ENCODE data around the gene KLK1.
"Not testable (repeated sequence)": the region's sequence is repeated elsewhere in the genome, so short reads cannot be mapped to it uniquely, and the experiment has no call there.

KLK1 gene

DNA sequence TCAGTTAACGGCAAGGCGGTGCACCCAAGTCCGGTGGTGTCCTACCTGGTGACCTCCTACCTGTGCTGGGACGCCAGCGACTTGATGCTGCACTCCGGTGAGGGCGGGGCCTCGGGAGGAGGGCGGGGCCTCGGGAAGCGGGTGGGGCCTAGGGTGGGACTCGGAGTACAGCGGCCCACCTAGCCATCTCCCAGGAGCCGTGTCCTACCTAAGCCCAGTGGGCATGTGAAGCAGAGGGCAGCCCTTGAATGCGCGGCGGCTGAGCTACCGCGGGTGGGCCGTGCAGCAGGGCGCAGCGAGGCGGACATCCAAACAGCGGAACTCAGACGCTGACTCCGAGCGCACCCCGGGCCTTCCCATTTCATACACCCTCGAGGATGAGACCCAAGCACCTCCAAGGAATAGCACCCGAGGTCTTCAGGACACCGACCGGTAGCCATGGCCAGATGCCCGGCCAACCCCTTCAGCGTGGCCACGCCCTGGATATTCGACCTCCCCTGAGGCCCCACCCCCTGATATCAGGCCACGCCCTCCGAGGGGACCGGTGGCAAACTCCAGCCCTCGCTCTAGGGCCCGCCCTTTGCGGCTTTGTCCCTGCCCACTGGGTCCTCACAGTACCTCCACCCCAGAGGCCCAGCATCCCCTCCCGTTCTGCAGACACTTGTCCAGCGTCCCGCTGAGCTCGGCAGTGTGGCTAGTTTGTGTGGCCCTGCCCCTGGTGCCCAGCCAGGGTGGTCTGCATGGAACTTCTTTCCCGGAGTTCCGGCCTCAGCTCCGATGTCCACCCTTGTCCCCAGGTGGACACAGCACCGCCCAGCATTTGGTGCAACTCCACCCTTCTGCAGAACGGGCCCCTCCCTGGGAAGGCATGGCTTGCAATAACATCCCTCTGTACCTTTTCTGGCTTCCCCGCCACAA, 5.4 kb downstream of the KLK1 start:
- DNase-seq (ENCODE audit: low spot score) (peak; percentile 87), FAIRE-seq (no peak)

DNA sequence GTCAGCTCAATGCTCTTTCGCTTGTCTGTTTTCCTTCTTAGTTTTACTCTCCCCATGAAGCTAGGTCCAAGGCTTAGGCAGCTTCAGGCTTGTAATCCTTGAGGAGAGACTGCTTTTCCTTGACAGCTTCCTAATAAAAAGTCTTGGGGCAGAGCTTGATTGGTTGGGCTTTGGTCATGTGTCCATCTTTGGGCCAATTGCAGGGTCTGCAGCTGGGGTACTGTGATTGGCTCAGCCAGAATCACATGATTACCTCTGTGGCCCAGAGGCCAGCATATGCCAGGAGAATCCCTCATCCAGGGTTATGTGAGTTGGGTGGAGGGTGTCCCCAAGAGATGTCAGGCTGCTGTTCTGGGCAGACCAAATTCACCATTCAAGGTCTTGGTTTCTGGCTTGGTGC, 8.1 kb downstream of the KLK1 start:
- DNase-seq (ENCODE audit: low spot score) (no peak), FAIRE-seq (no peak)

DNA sequence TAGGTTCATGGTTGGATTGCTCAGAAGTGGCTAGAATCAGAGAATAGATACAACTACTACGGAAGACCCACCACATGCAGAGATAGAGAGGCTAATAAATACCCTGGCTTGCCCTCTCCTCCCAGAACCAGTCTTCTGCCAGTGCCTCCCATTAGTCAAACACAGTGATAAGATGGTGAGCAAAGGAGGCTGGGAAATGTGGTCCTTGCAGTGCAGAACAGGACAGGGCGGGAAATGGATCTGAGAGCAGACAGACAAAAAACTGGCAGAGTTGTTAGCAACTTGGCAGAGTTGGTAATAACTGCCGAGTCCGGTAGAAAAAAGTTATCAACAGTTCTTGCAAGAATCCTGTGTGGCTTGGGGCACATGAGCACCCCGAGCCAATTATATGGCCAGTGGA, 8.7 kb downstream of the KLK1 start:
- FAIRE-seq (no peak), DNase-seq (ENCODE audit: low spot score) (no peak)

DNA sequence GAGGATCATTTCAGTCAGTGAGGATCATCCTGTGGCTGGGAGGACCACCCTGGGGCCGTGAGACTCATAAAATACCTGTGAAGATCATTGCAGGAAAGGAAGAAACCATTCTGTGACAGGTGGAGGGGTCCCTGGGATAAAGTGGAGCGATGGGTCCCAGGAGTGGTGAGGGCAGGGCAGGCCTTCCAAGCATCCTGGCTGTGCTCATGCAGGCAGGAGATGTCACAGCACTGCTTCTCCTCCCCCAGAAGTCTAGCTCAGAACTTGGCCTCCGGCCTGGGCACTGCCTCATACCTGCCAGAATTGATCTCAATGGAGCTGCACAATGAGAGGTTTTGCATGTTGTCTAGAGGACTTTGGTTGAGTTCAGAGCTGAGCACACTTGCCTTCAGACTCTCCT, 11.1 kb downstream of the KLK1 start:
- no peak for FAIRE-seq

DNA sequence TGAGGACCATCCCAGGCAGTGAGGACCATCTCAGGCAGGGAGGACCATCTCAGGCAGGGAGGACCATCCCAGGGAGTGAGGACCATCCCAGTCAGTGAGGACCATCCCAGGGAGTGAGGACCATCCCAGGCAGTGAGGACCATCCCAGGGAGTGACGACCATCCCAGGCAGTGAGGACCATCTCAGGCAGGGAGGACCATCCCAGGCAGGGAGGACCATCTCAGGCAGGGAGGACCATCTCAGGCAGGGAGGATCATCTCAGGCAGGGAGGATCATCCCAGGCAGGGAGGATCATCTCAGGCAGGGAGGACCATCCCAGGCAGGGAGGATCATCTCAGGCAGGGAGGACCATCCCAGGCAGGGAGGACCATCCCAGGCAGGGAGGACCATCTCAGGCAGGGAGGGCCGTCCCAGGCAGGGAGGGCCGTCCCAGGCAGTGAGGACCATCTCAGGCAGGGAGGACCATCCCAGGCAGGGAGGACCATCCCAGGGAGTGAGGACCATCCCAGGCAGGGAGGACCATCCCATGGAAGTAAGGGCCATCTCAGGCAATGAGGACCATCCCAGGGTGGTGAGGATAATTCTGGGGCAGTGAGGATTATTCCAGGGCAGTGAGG, 11.9 kb downstream of the KLK1 start:
- DNase-seq (ENCODE audit: low spot score), result not testable (repeated sequence)
- peak; percentile 69 for FAIRE-seq

More for the DNA sequence above, 11.1 kb downstream of the KLK1 start:
- DNase-seq (ENCODE audit: low spot score), result no peak

DNA sequence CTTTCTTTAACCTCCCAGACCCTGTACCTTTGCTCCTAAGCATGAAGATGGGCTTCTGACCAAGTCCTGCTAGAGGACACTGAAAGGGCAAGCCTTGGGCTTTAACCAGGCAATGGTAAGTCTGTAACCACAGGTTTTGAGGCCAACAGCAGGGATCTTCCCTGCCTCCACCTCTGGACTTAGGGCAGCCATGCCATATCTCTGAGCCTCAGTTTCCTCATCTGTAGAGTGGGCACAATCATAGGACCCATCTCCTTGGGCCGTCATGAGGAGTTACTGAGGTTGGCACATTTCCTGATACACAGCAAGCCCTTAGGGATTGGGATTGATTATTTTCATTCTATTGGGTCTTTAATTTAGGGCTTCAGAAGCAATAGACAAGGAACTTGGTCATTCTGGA, 14.7 kb downstream of the KLK1 start:
- no peak for DNase-seq (ENCODE audit: low spot score)
- no peak for FAIRE-seq

DNA sequence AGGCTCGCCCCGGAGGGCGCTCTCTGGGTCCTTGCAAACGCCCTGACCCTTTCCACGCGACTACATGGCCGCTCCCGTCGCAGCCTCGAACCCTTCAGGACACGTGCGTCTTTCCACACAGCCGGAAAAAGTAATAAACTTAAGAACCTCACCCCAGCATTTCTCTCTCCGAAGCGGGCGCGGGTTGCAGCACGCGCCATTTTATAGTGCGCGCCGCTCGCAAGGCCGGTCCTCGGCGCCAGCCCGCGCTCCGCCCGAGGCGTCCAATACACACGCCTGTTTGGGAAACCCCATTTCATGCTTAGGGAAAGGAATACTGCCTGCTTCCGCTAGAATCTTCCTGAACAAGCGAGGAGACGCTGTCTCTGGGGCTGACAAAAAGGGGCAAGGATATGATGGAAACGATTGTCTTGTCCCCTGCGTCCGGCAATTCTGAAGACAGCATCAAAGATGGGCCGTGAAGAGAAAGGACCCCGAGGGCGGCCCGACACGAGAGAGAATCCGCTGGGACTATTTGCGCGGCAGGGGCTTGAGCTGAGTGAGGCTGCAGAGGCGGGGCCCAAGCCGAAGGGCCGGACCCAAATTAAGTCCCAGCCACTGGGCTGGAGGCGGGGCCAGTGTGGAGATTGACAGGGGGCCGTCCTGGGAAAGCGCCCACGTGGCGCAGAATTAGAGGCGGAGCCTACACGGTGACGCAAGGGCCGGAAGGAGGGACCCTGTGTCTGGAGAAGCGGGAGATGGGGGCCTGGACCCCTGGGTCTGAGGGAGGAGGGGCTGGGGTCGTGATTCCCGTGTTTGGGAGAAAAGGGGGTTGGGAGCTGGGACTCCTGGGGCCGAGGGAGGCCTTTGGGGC, 18.9 kb downstream of the KLK1 start:
- DNase-seq (ENCODE audit: low spot score) (peak; percentile 98), FAIRE-seq (no peak)

DNA sequence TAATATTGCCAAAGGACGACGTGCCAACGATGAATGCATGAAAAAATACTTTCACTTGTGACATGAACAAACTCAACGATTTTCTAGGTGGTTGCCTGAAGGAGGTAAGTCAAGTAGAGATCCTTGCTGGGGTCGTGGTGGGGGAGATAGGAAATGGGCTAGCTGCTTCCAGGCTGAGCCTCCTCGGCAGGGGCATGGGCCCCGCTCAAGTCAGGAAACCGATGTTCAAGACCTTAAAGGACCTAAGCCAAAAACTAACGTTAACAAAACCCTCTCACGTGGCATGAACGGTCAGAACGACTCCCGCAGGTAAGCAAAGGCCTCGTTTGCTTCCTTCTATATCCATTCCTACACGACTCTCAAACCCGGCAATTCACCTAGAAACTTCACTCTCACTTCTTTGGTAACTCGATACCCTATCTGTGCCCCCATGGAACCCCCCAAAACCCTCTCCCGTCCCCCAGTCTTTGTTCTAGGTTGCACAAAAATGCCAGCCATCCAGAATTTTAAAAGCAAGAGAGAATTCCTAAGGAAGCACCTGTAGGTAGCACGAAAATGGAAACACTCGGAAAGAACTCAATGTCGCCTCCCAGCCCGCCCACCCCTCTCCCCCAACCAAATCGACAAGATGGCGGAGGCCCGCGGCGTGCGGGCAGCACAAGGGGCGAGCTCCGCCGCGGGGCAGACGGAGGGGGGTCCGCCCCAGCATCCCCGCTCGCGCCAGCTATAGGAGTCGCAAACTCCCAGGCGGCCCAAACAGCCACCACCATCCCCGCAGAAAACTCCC, 19.8 kb downstream of the KLK1 start:
- FAIRE-seq, result no peak
- DNase-seq (ENCODE audit: low spot score), result peak; percentile 49

DNA sequence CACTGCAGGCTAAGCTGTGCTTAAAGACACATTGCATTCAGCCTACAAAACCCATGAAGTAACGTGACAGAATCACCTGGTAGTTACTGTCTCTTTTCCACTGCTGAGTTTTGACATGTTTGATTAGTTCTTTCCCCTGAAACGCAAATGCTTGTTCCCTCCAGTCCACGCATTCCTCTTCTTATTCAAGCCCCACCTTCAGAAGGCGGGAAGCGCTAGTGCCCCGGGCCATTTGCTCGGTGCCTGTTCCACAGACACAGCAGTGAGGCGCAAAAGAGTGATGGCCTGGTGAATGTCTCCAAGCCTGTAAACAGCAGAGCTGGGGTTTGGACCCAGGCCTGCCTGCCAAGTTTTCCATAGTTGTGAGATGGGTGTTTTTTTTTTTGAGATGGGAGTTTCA, 22.5 kb downstream of the KLK1 start:
- no peak for DNase-seq (ENCODE audit: low spot score)
- no peak for FAIRE-seq

DNA sequence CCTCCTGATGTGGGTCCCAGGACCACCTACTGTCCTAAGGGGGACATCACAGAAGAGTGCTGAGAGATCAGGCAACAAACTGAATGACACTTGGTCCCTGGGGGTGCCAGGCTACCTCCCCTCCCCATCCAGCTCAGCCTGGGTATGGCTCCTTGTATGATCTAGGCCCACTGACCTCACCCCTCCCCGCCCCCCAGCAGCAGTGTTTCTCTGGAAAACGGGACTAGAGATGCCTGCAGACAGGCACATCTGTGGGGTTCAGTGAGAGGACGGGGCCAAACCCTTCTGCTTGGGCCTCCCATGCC, 24.1 kb downstream of the KLK1 start:
- DNase-seq (ENCODE audit: low spot score) (no peak), FAIRE-seq (no peak)

DNA sequence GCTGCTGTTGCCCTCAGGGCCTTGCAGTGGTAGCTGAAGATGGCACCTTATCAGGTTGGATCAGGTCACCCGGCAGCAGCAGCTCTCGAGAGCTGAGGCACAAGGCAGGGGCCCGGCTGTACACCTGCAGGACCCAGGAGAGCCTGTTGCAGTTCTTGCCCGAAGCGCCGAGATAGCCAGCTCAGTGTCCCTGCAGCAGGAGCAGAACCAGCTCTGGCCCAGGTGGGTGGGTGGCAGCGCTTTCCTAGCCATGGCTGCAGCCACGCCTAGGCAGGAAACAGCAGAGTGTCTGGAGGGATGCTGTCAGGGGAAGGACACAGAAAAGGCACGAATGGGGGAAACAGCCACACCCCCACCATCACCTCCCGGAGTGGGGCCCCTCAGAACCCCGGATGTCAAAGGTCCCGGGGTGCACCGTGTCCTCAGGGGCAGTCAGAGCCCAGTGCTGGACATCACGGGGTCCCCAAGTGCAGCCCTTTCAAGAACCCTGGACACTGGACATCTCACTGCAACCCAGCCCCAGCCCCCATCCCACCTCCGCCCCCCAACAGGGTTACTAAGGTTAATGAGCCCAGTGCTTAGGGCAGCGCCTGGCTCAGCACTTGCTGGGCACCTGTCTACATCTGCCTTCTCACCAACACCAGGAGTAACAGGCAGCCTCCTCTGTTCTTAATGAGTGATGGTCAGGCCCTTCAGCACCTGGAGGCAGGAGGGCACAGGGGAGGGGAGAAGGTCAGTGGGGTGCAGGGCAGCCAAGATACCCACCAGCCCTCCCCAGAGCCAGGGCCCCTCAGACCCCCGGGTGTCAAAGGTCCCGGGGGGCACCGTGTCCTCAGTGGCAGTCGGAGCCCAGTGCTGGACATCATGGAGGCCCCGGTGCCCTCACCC, 24.7 kb downstream of the KLK1 start:
- FAIRE-seq, result no peak
- DNase-seq (ENCODE audit: low spot score), result no peak

DNA sequence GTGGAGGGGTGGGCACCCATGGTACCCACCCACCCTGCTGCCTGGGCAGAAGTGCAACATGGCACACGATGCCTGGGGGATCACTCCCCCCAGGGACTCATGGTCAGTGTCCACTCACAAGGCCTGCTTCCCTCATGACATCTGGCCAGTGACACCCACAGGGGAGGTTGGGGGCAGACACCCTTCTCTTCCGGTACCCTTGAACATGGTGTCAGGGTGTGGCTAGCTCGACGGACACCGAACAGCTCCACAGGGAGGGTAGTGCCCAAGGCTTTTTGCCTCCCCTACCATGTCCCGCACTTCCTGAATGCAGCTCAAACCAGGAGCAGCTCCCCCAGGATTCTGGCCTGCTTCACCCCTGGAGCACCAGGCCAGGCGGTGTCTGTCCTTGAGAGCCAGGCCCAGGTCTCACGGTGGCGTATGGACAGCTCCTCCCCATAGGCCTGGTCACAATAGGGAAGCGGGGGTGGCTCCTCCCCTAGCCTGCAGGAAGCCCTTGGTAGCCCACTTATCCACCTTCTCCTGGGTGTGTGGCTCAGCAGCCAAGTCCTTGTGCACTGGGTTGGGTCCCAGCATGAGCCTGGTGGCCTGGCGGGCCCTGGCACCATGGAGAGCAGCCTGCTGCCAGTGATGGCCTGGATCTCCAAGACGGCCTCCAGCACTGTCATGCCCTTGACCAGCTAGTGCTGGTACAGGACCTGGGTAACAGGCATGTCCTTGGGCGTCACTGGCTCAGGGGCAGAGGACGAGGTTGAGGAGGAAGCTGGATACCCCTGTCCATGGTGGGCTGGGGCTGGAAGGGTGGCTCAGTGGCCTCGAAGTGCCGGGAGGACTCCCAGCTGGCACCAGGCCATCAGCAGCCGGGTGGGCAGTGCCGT, 25.6 kb downstream of the KLK1 start:
- DNase-seq (ENCODE audit: low spot score) (no peak), FAIRE-seq (no peak)

DNA sequence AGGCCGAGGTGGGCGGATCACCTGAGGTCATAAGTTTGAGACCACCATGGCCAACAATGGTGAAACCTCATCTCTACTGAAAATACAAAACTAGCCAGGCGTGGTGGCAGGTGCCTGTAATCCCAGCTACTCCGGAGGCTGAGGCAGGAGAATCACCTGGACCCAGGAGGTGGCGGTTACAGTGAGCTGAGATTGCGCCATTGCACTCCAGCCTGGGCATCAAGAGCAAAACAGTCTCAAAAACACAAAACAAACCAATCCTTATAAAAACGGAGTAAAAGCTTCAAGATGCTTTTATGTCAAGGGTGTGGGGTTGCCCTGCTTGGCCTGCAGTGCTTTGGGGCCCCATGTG, 26.2 kb downstream of the KLK1 start:
- FAIRE-seq, result no peak

DNA sequence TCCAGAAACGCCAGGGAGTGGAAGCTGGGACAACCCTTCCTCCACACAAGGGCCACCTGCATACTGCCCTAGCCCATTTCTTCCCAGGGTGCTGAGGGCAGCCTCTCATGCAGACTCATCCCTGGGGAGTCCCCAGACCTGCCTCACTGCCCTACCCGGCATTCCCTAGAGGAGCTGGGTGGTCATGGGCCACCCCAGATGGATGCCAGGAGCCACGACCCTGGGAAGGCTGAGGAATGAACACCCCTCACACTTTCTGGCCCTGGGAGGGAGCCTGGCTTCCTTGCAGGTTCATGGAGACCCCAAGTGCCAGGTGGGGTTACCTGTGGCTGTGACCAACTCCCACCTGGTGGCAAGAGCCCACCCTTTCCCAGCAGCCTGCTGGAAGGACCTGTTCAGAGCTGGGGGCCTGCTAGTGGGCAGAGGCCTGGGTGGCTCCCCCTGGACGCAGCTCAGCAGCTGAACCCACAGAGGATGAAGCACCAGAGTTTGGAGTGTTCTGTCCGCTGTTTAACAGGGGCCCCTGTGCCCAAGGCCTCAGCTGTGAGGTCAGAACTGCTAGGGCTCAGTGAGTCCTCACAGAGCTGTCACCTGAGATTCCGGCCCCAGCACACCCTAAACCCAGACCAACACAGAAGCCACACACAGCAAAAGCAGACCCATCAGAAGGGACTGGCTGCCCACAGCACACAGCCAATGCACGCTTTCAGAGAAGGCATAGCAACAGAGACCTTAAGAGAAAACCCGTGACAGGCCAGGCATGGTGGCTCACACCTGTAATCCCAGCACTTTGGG, 26.8 kb downstream of the KLK1 start:
- no peak for DNase-seq (ENCODE audit: low spot score)
- no peak for FAIRE-seq

More for the DNA sequence above, 26.2 kb downstream of the KLK1 start:
- DNase-seq (ENCODE audit: low spot score), result no peak

DNA sequence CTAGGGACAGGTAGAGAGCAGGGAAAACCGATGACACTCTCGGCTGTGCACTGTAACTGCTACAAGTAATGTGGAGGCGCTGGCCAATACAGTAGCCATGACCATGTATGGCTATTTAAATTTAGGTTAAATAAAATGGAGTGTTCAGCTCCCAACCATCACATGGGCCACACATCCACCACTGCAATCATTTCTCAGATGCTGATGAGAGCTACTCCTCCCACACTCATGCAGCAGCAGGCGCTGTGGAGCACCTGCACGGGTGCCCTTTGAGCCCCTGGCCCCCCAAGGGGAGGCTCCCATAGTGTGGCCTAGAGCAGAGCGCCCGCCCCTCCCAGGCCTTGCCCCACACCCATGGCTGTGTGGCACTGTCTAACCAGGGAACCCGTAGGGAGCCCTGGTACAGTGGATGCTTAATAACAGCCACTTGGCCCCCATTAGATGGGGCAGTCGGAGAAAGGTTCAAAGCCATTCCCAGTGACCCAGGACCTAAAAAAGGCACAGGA, 27.4 kb downstream of the KLK1 start:
- FAIRE-seq, result no peak
- DNase-seq (ENCODE audit: low spot score), result no peak

DNA sequence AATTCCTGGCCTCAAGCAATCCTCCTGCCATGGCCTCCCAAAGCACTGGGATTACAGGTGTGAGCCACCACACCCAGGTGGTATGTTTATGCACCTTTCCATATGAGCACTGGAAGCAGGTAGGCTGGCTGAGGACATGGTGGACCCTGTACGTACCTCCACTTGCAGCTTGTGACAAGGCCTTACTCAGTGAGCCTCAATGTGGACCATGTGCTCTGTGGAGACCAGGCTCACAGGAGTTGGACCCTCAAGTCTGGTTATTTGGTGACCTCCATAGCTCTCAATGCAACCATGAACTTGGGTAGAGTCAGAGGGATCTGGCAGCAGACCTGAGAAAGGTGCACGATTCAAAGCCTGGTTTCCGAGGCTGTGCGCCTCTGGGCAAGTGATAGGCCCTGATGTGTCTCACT, 27.9 kb downstream of the KLK1 start:
- no peak for FAIRE-seq
- DNase-seq (ENCODE audit: low spot score), result no peak

DNA sequence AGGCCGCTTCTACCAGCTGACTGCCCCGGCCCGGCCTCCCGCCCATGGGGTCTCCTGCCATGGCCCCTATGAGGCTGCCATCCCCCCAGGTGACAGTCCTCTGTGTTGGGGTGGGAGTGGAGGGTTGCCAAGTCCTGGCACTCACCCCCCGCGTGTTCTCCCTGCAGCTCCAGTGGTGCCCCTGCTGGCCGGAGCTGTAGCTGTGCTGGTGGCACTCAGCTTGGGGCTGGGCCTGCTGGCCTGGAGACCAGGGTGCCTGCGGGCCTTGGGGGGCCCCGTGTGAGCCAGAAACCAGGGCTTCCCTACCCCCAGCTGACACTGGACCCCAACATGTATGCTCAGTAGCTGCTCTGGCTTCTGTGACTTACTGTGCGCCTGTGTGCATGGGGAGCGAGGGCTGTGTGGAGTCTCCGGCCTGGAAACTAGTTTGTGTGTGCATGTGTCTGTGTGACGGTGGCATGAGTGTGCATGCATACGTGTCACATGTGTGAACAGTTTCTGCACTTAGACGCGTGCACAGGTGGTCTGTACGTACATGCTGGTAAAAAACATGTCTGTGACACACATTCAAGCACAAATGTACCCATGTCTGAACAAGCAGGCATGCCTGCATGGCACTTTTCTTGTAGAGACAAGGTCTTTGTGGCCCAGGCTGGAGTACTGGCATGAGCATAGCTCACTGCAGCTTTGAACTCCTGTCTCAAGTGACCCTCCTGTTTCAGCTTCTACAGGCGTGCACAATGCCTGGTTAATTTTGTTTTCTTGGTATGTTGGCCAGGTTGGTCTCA, 28.5 kb downstream of the KLK1 start:
- peak; percentile 37 for DNase-seq (ENCODE audit: low spot score)
- FAIRE-seq, result peak; percentile 79
